GM18870 (cell line): Measurements from ENCODE around the gene TOMM5.
"Not testable (repeated sequence)": the region's sequence is repeated elsewhere in the genome, so short reads cannot be mapped to it uniquely, and the experiment has no call there.

ENCODE experiments used
- ATAC-seq: cut with Tn5 transposase; IDR thresholded peaks from one replicate; pipeline ENCODE4 v1.9.1; 2021; ENCODE audit warnings: moderate library complexity; ENCODE audit not compliant: unreplicated experiment

The TOMM5 gene

GRCh38 chr9:37617161-37617560 is 24.8 kb upstream of the TOMM5 start:
- no peak for ATAC-seq

- no peak for ATAC-seq
Measured at GRCh38 chr9:37611961-37612360, 19.6 kb upstream of the TOMM5 start.

GRCh38 chr9:37611014-37611413 is 18.6 kb upstream of the TOMM5 start:
- ATAC-seq, result no peak

GRCh38 chr9:37609735-37610397 is 17.5 kb upstream of the TOMM5 start:
- ATAC-seq, result no peak

GRCh38 chr9:37608250-37608649 is 15.9 kb upstream of the TOMM5 start:
- ATAC-seq, result no peak

- ATAC-seq, result no peak
Measured at GRCh38 chr9:37604296-37604695, 11.9 kb upstream of the TOMM5 start.

GRCh38 chr9:37602817-37603216 is 10.4 kb upstream of the TOMM5 start:
- ATAC-seq, result no peak

- ATAC-seq, result not testable (repeated sequence)
Measured at GRCh38 chr9:37602061-37602460, 9.7 kb upstream of the TOMM5 start.

GRCh38 chr9:37596504-37596903 is 4.1 kb upstream of the TOMM5 start:
- no peak for ATAC-seq

GRCh38 chr9:37593883-37594448 is 1.6 kb upstream of the TOMM5 start:
- ATAC-seq, result no peak

GRCh38 chr9:37587521-37587920 is 4.9 kb downstream of the TOMM5 start:
- ATAC-seq, result no peak

- ATAC-seq, result no peak
Measured at GRCh38 chr9:37583522-37584121, 8.8 kb downstream of the TOMM5 start.

GRCh38 chr9:37582548-37583157 is 9.7 kb downstream of the TOMM5 start:
- ATAC-seq, result no peak

- ATAC-seq, result no peak
Measured at GRCh38 chr9:37575921-37576721, 16.3 kb downstream of the TOMM5 start, which contains the start of gene FBXO10. TSS of gene FBXO10 (minus strand) at chr9:37576380. CDS start at chr9:37541768, 34,612 bp downstream.

- no peak for ATAC-seq
Measured at GRCh38 chr9:37575511-37575914, 16.9 kb downstream of the TOMM5 start.

GRCh38 chr9:37575001-37575400 is 17.4 kb downstream of the TOMM5 start:
- no peak for ATAC-seq

GRCh38 chr9:37574241-37574721 is 18.1 kb downstream of the TOMM5 start:
- ATAC-seq, result no peak

- no peak for ATAC-seq
Measured at GRCh38 chr9:37571282-37571681, 21.1 kb downstream of the TOMM5 start.

GRCh38 chr9:37566716-37567115 is 25.7 kb downstream of the TOMM5 start:
- no peak for ATAC-seq

- ATAC-seq, result no peak
Measured at GRCh38 chr9:37565661-37566618, 26.5 kb downstream of the TOMM5 start.
